Measurements from ENCODE around the gene ATP6V0C.

Gene ATP6V0C

DNA sequence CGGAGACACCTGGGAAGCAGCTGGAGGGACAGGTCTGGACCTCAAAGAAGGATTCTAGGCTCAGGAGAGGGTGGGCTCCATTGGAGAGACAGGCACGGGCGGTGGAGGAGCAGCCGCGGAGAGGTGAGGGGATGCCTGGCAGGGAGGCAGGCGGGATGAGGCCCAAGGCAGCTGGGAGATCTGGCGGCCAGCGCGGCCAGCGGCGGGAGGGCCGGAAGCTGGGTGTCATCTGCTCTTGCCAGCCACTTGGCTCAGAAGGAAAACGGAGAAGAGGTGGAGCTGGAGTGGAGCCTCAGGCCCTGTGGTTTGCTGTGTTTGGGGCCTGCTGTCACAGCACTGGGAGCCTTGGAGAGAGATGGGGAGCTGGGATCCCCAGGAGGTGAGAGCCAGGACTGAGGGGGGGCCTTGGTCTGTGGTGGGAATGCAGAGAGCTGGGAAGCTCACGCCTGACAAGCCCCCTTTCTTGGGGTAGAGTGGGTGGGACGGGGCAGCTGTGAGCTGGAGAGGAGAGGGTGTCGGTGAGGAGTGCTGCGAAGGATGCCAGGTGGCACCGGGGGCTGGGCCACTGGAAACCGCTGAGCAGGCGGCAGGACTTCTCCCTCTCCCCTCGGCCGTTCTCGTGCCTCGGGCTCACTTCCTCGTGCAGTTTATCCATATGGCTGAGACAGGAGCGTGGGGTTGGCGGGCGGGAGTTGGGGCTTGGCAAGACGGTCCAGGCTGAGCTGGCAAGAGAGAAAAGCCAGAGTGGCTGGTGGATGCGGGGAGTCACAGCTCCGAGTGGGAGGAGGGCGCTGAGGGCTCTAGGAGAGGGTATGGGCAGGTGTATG lies 30.8 kb upstream of the ATP6V0C start:
- ATAC-seq: no peak
- Mint-ChIP-seq H3K4me1 (peaks cover 23% of the 10 kb centered on the region), H3K27ac (no peak overlapping the region), H3K36me3 (no peaks in the 10 kb centered on the region), H3K4me3 (no peak overlapping the region), H3K9me3 (no peaks in the 10 kb centered on the region), H3K27me3 (no peaks in the 10 kb centered on the region)

DNA sequence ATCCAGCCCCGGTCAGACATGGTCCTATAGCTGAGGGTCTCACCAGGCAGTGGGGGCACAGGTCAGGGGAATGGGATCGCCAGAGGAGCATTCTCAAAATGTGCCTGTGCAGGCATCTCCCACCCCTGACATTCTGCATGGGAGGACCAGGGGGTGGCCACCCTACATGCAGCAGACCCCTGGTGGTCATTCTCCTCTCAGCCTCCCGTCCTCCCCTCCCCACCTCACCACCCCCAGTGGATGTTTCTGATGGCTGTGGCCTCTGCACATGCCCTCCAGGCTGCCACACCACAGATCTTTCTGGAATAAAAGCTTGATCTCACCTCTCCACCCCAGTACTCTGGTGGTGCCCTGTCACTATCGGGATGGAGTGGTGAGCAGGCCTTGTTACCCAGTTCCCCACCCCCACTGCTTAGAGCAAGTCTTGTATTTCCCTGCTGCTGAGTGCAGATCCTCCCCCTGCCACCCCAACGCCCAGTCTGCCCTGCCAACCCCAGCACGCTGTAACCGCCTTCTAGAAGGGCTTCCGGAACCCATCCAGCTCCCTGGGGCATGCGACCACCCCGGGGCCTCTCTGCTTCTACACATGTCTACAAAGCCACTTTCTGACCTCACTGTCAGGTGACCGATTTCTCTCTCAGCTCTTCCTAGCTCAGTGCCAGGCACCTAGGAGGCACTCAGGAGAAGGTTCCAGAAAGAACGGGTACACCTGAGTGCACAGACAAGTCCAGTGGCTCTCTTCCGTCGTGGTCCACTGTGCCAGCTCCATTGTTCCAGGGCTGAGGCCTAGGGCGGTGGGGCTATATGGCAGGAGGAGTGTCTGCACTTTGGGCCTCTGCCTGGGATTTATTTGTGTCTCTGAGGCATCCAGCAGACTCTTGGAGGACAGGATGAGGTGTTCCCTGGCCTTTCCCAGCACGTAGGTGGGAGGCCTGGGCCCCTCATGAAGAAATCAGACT lies 29.5 kb upstream of the ATP6V0C start:
- no peaks in the 10 kb centered on the region for H3K9me3 Mint-ChIP-seq
- no peaks in the 10 kb centered on the region for H3K36me3 Mint-ChIP-seq
- no peaks in the 10 kb centered on the region for H3K27me3 Mint-ChIP-seq
- H3K4me1 Mint-ChIP-seq: peaks cover 19% of the 10 kb centered on the region
- no peak for ATAC-seq
- H3K27ac Mint-ChIP-seq: no peak overlapping the region
- H3K4me3 Mint-ChIP-seq: no peak overlapping the region

- H3K27me3 Mint-ChIP-seq: no peaks in the 10 kb centered on the region
- H3K4me1 Mint-ChIP-seq: peaks cover 19% of the 10 kb centered on the region
- H3K27ac Mint-ChIP-seq: no peak overlapping the region
- ATAC-seq: no peak
- no peak overlapping the region for H3K4me3 Mint-ChIP-seq
- H3K36me3 Mint-ChIP-seq: no peaks in the 10 kb centered on the region
- no peaks in the 10 kb centered on the region for H3K9me3 Mint-ChIP-seq
Observed at GRCh38 chr16:2484898-2485508, 28.7 kb upstream of the ATP6V0C start.

DNA sequence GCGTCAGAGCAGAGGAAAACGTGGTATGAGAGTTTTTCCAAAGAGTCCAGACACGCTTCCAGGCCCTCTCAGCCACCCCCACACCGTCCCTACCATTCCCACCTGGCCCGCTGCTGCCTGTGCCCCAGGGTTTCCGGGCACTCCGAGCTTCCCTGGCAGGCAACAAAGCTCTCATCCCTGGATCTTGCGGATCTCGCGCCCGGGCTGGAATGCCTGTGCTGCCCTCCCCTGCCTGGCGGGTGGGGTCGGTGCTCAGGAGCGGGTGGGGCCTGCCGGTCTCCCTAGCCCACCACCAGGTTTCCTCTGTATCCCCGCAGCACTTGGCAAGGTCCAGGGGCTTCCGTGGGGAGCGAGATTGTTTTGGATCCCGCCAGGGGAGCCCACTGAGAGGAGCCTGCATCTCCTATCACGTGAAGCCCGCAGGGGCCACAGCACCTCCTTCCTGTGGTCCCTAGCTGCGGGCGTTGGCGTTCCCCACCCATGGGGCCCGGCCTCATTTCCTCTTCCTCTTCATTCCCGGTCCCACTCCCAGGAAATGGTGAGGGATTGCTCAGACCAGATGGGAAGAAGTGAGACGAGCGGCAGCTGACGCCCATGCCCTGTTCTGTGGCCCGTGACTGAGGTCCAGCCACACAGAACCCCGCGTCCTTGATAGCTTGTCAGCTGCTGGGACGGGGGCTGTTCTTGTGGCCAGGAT lies 27.8 kb upstream of the ATP6V0C start:
- H3K36me3 Mint-ChIP-seq: no peaks in the 10 kb centered on the region
- H3K4me3 Mint-ChIP-seq: no peak overlapping the region
- no peak overlapping the region for H3K27ac Mint-ChIP-seq
- peaks cover 19% of the 10 kb centered on the region for H3K4me1 Mint-ChIP-seq
- ATAC-seq: no peak
- H3K27me3 Mint-ChIP-seq: no peaks in the 10 kb centered on the region
- H3K9me3 Mint-ChIP-seq: no peaks in the 10 kb centered on the region

DNA sequence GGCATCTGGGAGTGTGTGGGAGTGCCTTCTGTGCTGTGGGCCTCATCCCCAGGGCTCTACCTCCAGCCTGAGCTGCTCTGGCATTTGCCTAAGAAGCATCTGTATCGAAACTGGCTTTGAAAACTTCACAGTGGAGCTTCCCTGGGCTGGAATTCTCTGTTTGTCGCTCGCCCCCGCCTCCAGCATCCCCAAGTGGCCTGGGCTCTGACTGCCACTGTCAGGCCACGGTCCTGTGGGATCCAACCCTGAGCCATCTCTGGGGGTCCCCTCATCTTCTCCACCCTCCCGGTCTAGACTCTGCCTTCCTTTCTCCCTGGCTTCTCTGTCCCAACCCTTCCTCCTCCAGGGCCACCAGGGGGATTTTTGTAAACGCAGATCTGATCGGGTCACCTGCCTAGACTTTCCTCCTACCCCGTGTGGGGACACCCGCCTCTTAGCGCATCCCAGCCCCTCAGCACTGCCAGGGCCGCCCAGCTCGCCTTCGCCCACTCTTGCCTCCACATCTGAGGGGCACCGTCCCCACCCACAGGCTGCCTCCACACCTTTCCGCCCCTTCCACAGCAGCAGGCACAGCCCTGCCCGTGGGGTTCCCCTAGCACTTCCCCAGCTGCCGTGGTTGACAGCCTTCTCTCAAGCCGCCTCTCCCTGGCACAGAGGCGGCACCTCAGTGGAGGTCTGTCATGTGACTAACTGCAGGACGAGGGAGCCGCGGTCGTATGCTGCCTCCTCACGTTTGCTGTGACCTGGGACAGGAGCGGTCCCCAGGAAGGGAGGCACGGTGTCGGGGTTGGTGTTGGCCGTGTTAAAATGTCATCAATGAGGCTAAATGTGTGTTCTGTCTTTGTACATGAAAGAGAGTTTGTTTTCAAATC lies 26.9 kb upstream of the ATP6V0C start:
- no peaks in the 10 kb centered on the region for H3K9me3 Mint-ChIP-seq
- ATAC-seq: peak; percentile 96
- peaks cover 19% of the 10 kb centered on the region for H3K4me1 Mint-ChIP-seq
- H3K27ac Mint-ChIP-seq: peak overlapping the region; percentile 77
- peak overlapping the region; percentile 62 for H3K4me3 Mint-ChIP-seq
- no peaks in the 10 kb centered on the region for H3K27me3 Mint-ChIP-seq
- no peaks in the 10 kb centered on the region for H3K36me3 Mint-ChIP-seq

GRCh38 chr16:2487517-2487842 lies 26.3 kb upstream of the ATP6V0C start:
- H3K36me3 Mint-ChIP-seq: no peaks in the 10 kb centered on the region
- H3K27me3 Mint-ChIP-seq: no peaks in the 10 kb centered on the region
- H3K4me1 Mint-ChIP-seq: peaks cover 19% of the 10 kb centered on the region

DNA sequence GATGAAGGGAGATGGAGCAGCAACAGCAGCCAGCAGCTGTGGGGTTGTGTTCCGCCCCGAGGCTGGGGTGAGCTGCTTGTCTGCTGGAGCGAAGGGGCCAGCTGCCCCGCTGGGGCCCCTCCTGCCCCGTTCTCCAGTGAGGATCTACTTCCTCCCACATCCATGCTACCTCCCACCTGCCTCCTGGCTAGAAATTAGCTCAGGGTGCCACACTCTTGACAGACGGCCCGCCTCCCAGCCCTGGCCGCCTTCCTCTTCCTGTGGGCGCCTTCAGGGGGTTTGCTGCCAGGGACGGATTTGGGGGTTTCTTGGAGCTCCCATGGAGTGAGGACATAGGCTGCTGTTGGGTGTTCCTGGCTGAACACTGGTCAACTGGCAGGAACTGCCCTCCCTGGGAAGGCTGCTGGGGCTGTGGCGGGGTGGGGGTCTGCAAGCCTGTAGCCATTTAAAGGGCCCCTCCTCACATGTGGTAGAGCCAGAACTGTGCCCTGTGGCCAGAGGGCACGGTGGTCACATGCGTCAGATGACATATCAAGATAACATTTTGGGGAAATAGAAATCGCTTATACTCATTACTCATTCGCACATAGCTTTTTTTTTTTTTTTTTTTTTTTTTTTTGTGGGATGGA lies 25.7 kb upstream of the ATP6V0C start:
- no peaks in the 10 kb centered on the region for H3K27me3 Mint-ChIP-seq
- no peaks in the 10 kb centered on the region for H3K9me3 Mint-ChIP-seq
- peak overlapping the region; percentile 77 for H3K27ac Mint-ChIP-seq
- peaks cover 19% of the 10 kb centered on the region for H3K4me1 Mint-ChIP-seq
- no peaks in the 10 kb centered on the region for H3K36me3 Mint-ChIP-seq
- no peak for ATAC-seq
- no peak overlapping the region for H3K4me3 Mint-ChIP-seq

More at GRCh38 chr16:2487517-2487842, 26.3 kb upstream of the ATP6V0C start:
- ATAC-seq: no peak
- H3K27ac Mint-ChIP-seq: peak overlapping the region; percentile 77
- H3K9me3 Mint-ChIP-seq: no peaks in the 10 kb centered on the region
- H3K4me3 Mint-ChIP-seq: peak overlapping the region; percentile 62

DNA sequence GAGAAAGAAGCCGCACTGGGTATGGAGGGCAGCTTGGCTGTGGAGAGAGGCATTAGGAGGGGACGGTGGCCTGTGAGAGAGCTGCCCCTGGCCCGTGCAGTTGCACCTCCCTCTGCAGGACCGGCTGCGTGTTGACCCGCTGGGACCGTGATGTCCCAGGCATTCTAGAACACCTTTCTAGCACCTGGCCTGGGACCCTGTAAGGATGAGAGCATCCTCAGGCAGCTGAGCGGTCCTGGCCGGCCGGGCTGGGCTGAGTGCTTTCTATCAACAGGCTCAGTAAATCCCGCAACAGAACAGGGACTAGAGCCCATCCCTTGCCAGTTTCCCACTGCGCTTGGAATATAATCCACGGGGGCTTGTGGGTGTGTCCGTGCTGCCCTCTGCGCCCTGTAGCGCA lies 24.2 kb upstream of the ATP6V0C start:
- H3K9me3 Mint-ChIP-seq: no peaks in the 10 kb centered on the region
- H3K4me1 Mint-ChIP-seq: peaks cover 19% of the 10 kb centered on the region
- no peak overlapping the region for H3K4me3 Mint-ChIP-seq
- ATAC-seq: no peak
- H3K27me3 Mint-ChIP-seq: no peaks in the 10 kb centered on the region
- H3K27ac Mint-ChIP-seq: no peak overlapping the region
- no peaks in the 10 kb centered on the region for H3K36me3 Mint-ChIP-seq

GRCh38 chr16:2490190-2491105 lies 23.3 kb upstream of the ATP6V0C start:
- no peaks in the 10 kb centered on the region for H3K36me3 Mint-ChIP-seq

DNA sequence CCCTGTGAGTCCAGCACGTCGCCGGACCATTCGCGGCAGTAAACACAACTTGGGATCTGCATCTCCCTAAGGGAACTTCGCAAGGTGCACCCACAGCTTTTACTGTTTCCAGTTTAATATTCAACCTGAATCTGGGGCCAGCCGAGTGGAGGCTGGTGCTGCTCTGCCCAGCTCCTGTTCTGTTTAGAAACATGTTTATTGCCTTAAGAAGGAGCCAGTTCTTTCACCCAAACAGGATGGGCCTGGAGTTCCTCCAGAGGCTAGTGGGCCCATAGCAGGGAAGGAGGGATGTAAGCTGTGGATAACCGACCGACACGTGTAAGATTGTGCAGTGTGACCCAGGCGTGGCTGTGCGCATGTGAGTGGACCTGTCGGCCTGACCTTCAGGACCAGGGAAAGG lies 21.5 kb upstream of the ATP6V0C start:
- Mint-ChIP-seq H3K36me3 (peaks cover under 1% of the 10 kb centered on the region), H3K4me1 (peaks cover 7% of the 10 kb centered on the region), H3K27me3 (no peaks in the 10 kb centered on the region), H3K9me3 (no peaks in the 10 kb centered on the region), H3K27ac (no peak overlapping the region), H3K4me3 (no peak overlapping the region)
- ATAC-seq: no peak

More at GRCh38 chr16:2490190-2491105, 23.3 kb upstream of the ATP6V0C start:
- ATAC-seq: no peak
- no peaks in the 10 kb centered on the region for H3K27me3 Mint-ChIP-seq
- no peaks in the 10 kb centered on the region for H3K9me3 Mint-ChIP-seq
- H3K4me1 Mint-ChIP-seq: peaks cover 19% of the 10 kb centered on the region
- H3K27ac Mint-ChIP-seq: no peak overlapping the region
- no peak overlapping the region for H3K4me3 Mint-ChIP-seq

DNA sequence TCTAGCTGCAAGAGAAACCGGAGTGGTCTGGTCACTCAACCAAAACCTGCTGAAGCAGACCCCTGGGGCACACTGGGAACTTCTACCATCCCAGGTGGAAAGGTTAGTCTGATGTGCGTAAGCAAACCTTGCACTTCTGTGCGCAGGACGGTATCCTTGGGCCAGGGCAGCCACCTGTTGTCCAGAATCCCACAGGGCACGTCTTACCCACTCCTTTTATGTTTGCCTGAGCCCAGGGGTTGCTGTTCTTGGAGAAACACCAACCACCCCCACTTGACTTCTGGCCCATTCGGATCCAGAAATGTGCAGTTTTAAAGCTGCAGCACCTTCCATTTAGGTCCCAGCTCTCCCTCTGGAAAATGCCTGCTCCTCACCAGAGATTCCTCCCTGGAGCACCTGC lies 20.1 kb upstream of the ATP6V0C start:
- H3K9me3 Mint-ChIP-seq: no peaks in the 10 kb centered on the region
- no peak for ATAC-seq
- H3K27ac Mint-ChIP-seq: no peak overlapping the region
- no peaks in the 10 kb centered on the region for H3K4me1 Mint-ChIP-seq
- H3K36me3 Mint-ChIP-seq: peaks cover 10% of the 10 kb centered on the region
- no peak overlapping the region for H3K4me3 Mint-ChIP-seq
- H3K27me3 Mint-ChIP-seq: no peaks in the 10 kb centered on the region

- Mint-ChIP-seq H3K9me3 (no peaks in the 10 kb centered on the region), H3K4me1 (no peaks in the 10 kb centered on the region), H3K36me3 (peaks cover 10% of the 10 kb centered on the region), H3K27me3 (no peaks in the 10 kb centered on the region), H3K4me3 (no peak overlapping the region), H3K27ac (no peak overlapping the region)
- no peak for ATAC-seq
Observed at GRCh38 chr16:2494616-2495015, 19.1 kb upstream of the ATP6V0C start.

- H3K9me3 Mint-ChIP-seq: no peaks in the 10 kb centered on the region
- H3K36me3 Mint-ChIP-seq: peaks cover 10% of the 10 kb centered on the region
- H3K4me1 Mint-ChIP-seq: no peaks in the 10 kb centered on the region
- ATAC-seq: no peak
- H3K27me3 Mint-ChIP-seq: no peaks in the 10 kb centered on the region
- no peak overlapping the region for H3K27ac Mint-ChIP-seq
- no peak overlapping the region for H3K4me3 Mint-ChIP-seq
Observed at GRCh38 chr16:2495041-2495440, 18.7 kb upstream of the ATP6V0C start.

Measured in stimulated activated memory B cell treated with anti-CD40 and anti-IgM and Interleukin-4, amounts not matched to agents 10 μg/mL and 1 μg/mL and 100 μg/mL, for 72 hours (primary cell).